Adrenal gland (tissue), 5 donors: ENCODE data around the gene ZFYVE1.

Experiments used
- CTCF ChIP-seq, 6 experiments: fragments of 450-650 bp in 4 of 6; fragments of 200-600 bp in 2 of 6; sonication (generic) in 1 of 6; IDR thresholded peaks; 1 replicate in 5 of 6; 2 replicates in 1 of 6; pipeline versions ENCODE4 v1.5.1 to v1.8.0; 2016 to 2021; ENCODE audit warnings: antibody characterized with exemption in 6 of 6, mild to moderate bottlenecking in 2 of 6, moderate library complexity in 1 of 6
- POLR2A ChIP-seq, 2 donors: fragments of 450-650 bp; IDR thresholded peaks; one replicate each; pipeline ENCODE4 v1.6.1; 2017; ENCODE audit warnings: antibody characterized with exemption in 2 of 2, mild to moderate bottlenecking in 2 of 2, moderate library complexity in 1 of 2
- donor health status: DM: no; HTN: no; CAD: no.

GRCh38 chr14:72925171-72925759 lies 101.6 kb downstream of the ZFYVE1 start:
- TF ChIP-seq CTCF (IDR thresholded peaks at IDR 0.05), result no peak
- TF ChIP-seq POLR2A (IDR thresholded peaks at IDR 0.05), result no peak
